Stimulated activated CD4-positive, alpha-beta T cell treated with anti-CD3 and anti-CD28 coated beads, TNF-alpha, amount 100 ng/mL, for 24 hours (primary cell): Measurements from ENCODE around the gene BORCS6.
"Not testable (repeated sequence)": the region's sequence is repeated elsewhere in the genome, so short reads cannot be mapped to it uniquely, and the experiment has no call there.

Source experiments
- DNase-seq, 3 experiments: peaks; one replicate each; pipeline ENCODE4 v3.0.0-alpha.2; 2020; ENCODE audit warnings: low read depth in 3 of 3

The BORCS6 gene

GRCh38 chr17:8173056-8173870, 16.7 kb downstream of the BORCS6 start:
- peak; percentile 60 to 85 (median 76) for DNase-seq

GRCh38 chr17:8170186-8170585, 19.8 kb downstream of the BORCS6 start:
- not testable (repeated sequence) for DNase-seq

- DNase-seq = no peak
These were observed 22.5 kb downstream of the BORCS6 start for GRCh38 chr17:8167526-8167925.

GRCh38 chr17:8166731-8167130, 23.2 kb downstream of the BORCS6 start:
- no peak for DNase-seq

- no peak for DNase-seq
These were observed 25.2 kb downstream of the BORCS6 start for GRCh38 chr17:8164815-8165131.

- DNase-seq = peak; percentile 46 to 82 (median 62)
These were observed 25.8 kb downstream of the BORCS6 start for GRCh38 chr17:8163978-8164814.

- DNase-seq = no peak
These were observed 26.7 kb downstream of the BORCS6 start for GRCh38 chr17:8162997-8163977.

GRCh38 chr17:8162233-8162996, 27.6 kb downstream of the BORCS6 start, which contains the start of gene VAMP2:
TSS of gene VAMP2 (minus strand) at chr17:8162948. CDS start at chr17:8162879, 69 bp downstream.
- peak; percentile 62 to 73 (median 65) for DNase-seq

GRCh38 chr17:8161289-8162232, 28.4 kb downstream of the BORCS6 start:
- no peak for DNase-seq

- no peak for DNase-seq
These were observed 29.2 kb downstream of the BORCS6 start for GRCh38 chr17:8160741-8161221.

GRCh38 chr17:8160224-8160577, 29.8 kb downstream of the BORCS6 start:
- no peak for DNase-seq

GRCh38 chr17:8159459-8160223, 30.3 kb downstream of the BORCS6 start:
- no peak for DNase-seq

GRCh38 chr17:8159032-8159400, 31.0 kb downstream of the BORCS6 start:
- DNase-seq = no peak

- peak; percentile 70 to 88 (median 87) for DNase-seq
These were observed 31.5 kb downstream of the BORCS6 start for GRCh38 chr17:8158267-8159031.

GRCh38 chr17:8156246-8156992, 33.6 kb downstream of the BORCS6 start:
- DNase-seq = peak; percentile 100

GRCh38 chr17:8155996-8156245, 34.1 kb downstream of the BORCS6 start:
- no peak for DNase-seq

GRCh38 chr17:8155231-8155995, 34.6 kb downstream of the BORCS6 start:
- no peak for DNase-seq
